ENCODE results near the gene MAJIN. TPM values are rescaled to one million over a fixed set of nuclear protein-coding genes. Genes with fewer than 3 reads are reported as not detected.

MAJIN gene
- total RNA-seq, 1 donor from 2014 or later, result not detected

- peaks cover 6% of the 10 kb centered on the region for H3K4me1 Mint-ChIP-seq (ENCODE audit: low read depth)
- TF ChIP-seq, protein P1, sequence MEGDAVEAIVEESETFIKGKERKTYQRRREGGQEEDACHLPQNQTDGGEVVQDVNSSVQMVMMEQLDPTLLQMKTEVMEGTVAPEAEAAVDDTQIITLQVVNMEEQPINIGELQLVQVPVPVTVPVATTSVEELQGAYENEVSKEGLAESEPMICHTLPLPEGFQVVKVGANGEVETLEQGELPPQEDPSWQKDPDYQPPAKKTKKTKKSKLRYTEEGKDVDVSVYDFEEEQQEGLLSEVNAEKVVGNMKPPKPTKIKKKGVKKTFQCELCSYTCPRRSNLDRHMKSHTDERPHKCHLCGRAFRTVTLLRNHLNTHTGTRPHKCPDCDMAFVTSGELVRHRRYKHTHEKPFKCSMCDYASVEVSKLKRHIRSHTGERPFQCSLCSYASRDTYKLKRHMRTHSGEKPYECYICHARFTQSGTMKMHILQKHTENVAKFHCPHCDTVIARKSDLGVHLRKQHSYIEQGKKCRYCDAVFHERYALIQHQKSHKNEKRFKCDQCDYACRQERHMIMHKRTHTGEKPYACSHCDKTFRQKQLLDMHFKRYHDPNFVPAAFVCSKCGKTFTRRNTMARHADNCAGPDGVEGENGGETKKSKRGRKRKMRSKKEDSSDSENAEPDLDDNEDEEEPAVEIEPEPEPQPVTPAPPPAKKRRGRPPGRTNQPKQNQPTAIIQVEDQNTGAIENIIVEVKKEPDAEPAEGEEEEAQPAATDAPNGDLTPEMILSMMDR (IDR thresholded peaks at IDR 0.05), result peak; percentile 26
- no peak within 1 kb of the TSS for H3K4me3 Mint-ChIP-seq (ENCODE audit: unreplicated experiment)
- no peak within 1 kb of the TSS for H3K27ac Mint-ChIP-seq (ENCODE audit: unreplicated experiment)
- peak; percentile 56 for DNase-seq (ENCODE audit: low spot score)
- H3K27me3 Mint-ChIP-seq (ENCODE audit: low read depth), result no peaks in the 10 kb centered on the region
- H3K36me3 Mint-ChIP-seq (ENCODE audit: low read depth), result peaks cover 24% of the 10 kb centered on the region
- no peaks in the 10 kb centered on the region for H3K9me3 Mint-ChIP-seq (ENCODE audit: low read depth)
Measured at GRCh38 chr11:64935359-64936081, 36.4 kb downstream of the MAJIN start, which contains the start of gene GPHA2. Gene GPHA2 (minus strand): TSS chr11:64935893. CDS start chr11:64935460, 433 bp downstream.

DNA sequence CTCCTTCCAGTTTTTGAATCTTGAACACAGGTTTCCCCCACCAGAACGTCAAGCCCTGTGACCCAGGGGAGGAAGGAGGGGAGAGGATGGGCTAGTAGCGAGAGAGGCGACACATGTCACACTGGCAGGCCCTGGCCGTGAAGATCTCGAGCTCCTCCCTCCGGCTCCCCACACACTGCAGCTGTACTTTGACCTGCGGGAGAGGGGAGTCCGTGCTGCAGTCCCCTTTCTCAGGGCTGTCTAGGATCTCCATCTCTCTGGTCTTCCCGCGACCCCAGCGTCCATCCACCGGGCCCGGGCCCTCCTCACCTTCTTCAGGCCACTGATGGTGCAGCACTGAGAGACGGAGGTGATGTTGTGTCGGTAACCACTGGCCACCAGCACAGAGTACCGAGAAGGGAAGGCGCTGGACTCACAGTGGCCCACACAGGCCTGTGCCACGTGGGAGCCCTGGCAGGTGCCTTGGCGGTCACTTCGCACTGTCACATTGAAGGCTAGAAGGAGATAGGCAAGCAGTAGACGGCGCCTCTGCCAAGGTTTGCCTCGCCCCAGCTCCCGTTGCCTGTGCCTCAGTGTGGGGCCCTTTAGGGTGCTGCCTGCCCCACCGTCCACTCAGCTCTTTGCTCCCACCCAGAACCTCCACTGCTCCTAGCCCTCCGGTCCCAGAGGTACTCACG is 37.1 kb downstream of the MAJIN start:
- TF ChIP-seq, protein P1 (IDR thresholded peaks at IDR 0.05), result no peak
- no peaks in the 10 kb centered on the region for H3K27me3 Mint-ChIP-seq (ENCODE audit: low read depth)
- no peak overlapping the region for H3K27ac Mint-ChIP-seq (ENCODE audit: unreplicated experiment)
- peaks cover 6% of the 10 kb centered on the region for H3K4me1 Mint-ChIP-seq (ENCODE audit: low read depth)
- H3K36me3 Mint-ChIP-seq (ENCODE audit: low read depth), result peaks cover 31% of the 10 kb centered on the region
- no peaks in the 10 kb centered on the region for H3K9me3 Mint-ChIP-seq (ENCODE audit: low read depth)
- DNase-seq (ENCODE audit: low spot score), result peak; percentile 75
- no peak overlapping the region for H3K4me3 Mint-ChIP-seq (ENCODE audit: unreplicated experiment)

GRCh38 chr11:64933935-64934681 is 37.8 kb downstream of the MAJIN start:
- DNase-seq (ENCODE audit: low spot score), result peak; percentile 71
- Mint-ChIP-seq H3K27me3 (ENCODE audit: low read depth) (no peaks in the 10 kb centered on the region), H3K9me3 (ENCODE audit: low read depth) (no peaks in the 10 kb centered on the region), H3K36me3 (ENCODE audit: low read depth) (peaks cover 35% of the 10 kb centered on the region), H3K4me3 (ENCODE audit: unreplicated experiment) (no peak overlapping the region), H3K27ac (ENCODE audit: unreplicated experiment) (no peak overlapping the region), H3K4me1 (ENCODE audit: low read depth) (peaks cover 6% of the 10 kb centered on the region)
- TF ChIP-seq, protein P1 (IDR thresholded peaks at IDR 0.05), result no peak

- Mint-ChIP-seq H3K4me1 (ENCODE audit: low read depth) (peaks cover 6% of the 10 kb centered on the region), H3K9me3 (ENCODE audit: low read depth) (no peaks in the 10 kb centered on the region), H3K27me3 (ENCODE audit: low read depth) (no peaks in the 10 kb centered on the region), H3K4me3 (ENCODE audit: unreplicated experiment) (no peak overlapping the region), H3K36me3 (ENCODE audit: low read depth) (peaks cover 35% of the 10 kb centered on the region), H3K27ac (ENCODE audit: unreplicated experiment) (no peak overlapping the region)
- peak; percentile 88 for DNase-seq (ENCODE audit: low spot score)
- TF ChIP-seq, protein P1 (IDR thresholded peaks at IDR 0.05), result no peak
Measured at GRCh38 chr11:64933213-64933934, 38.5 kb downstream of the MAJIN start.
